ENCODE measurements around the gene TRAPPC3. TPM values are rescaled to one million over a fixed set of nuclear protein-coding genes. Genes with fewer than 3 reads are reported as not detected.
A peak's percentile ranks its signal among the peaks of the same experiment; 100 is the strongest.
"Not testable (repeated sequence)": the region's sequence is repeated elsewhere in the genome, so short reads cannot be mapped to it uniquely, and the experiment has no call there.

Gene TRAPPC3
- total RNA-seq (2014; rRNA removed; shearing (Covaris generic)): 86.7 and 110 TPM in 2 replicates

GRCh38 chr1:36149237-36149972 lies at the start of gene TRAPPC3:
Gene TRAPPC3 (minus strand): TSS chr1:36149486. CDS start chr1:36149378, 108 bp downstream.
- peak; percentile 97 for DNase-seq (ENCODE audit: low spot score)

GRCh38 chr1:36198641-36199040 lies 49.4 kb upstream of the TRAPPC3 start:
- no peak for DNase-seq (ENCODE audit: low spot score)

- DNase-seq (ENCODE audit: low spot score): not testable (repeated sequence)
Measured at GRCh38 chr1:36196805-36197204, 47.5 kb upstream of the TRAPPC3 start.

GRCh38 chr1:36187800-36188593 lies 38.7 kb upstream of the TRAPPC3 start:
- peak; percentile 81 for DNase-seq (ENCODE audit: low spot score)

GRCh38 chr1:36183309-36183856 lies 34.1 kb upstream of the TRAPPC3 start:
- DNase-seq (ENCODE audit: low spot score): no peak

GRCh38 chr1:36182734-36183133 lies 33.4 kb upstream of the TRAPPC3 start:
- no peak for DNase-seq (ENCODE audit: low spot score)

- no peak for DNase-seq (ENCODE audit: low spot score)
Measured at GRCh38 chr1:36179220-36179600, 29.9 kb upstream of the TRAPPC3 start.

GRCh38 chr1:36178471-36179219 lies 29.4 kb upstream of the TRAPPC3 start:
- no peak for DNase-seq (ENCODE audit: low spot score)

- no peak for DNase-seq (ENCODE audit: low spot score)
Measured at GRCh38 chr1:36177589-36178431, 28.5 kb upstream of the TRAPPC3 start.

GRCh38 chr1:36176106-36176949 lies 27.0 kb upstream of the TRAPPC3 start:
- no peak for DNase-seq (ENCODE audit: low spot score)

GRCh38 chr1:36175137-36176095 lies 26.1 kb upstream of the TRAPPC3 start:
- no peak for DNase-seq (ENCODE audit: low spot score)

- no peak for DNase-seq (ENCODE audit: low spot score)
Measured at GRCh38 chr1:36174713-36175112, 25.4 kb upstream of the TRAPPC3 start.

GRCh38 chr1:36172983-36173382 lies 23.7 kb upstream of the TRAPPC3 start:
- DNase-seq (ENCODE audit: low spot score): peak; percentile 89

GRCh38 chr1:36172017-36172747 lies 22.9 kb upstream of the TRAPPC3 start:
- DNase-seq (ENCODE audit: low spot score): no peak

GRCh38 chr1:36170643-36171412 lies 21.5 kb upstream of the TRAPPC3 start:
- no peak for DNase-seq (ENCODE audit: low spot score)

- no peak for DNase-seq (ENCODE audit: low spot score)
Measured at GRCh38 chr1:36168514-36168913, 19.2 kb upstream of the TRAPPC3 start.

All from A172 (cell line).